ENCODE data around the gene ERGIC3.
A peak's percentile ranks its signal among the peaks of the same experiment; 100 is the strongest.

- no peak for TF ChIP-seq TCF7L2 (IDR thresholded peaks at IDR 0.05; ENCODE audit: borderline replicate concordance, low read depth, low read length)
- TF ChIP-seq, protein P1, sequence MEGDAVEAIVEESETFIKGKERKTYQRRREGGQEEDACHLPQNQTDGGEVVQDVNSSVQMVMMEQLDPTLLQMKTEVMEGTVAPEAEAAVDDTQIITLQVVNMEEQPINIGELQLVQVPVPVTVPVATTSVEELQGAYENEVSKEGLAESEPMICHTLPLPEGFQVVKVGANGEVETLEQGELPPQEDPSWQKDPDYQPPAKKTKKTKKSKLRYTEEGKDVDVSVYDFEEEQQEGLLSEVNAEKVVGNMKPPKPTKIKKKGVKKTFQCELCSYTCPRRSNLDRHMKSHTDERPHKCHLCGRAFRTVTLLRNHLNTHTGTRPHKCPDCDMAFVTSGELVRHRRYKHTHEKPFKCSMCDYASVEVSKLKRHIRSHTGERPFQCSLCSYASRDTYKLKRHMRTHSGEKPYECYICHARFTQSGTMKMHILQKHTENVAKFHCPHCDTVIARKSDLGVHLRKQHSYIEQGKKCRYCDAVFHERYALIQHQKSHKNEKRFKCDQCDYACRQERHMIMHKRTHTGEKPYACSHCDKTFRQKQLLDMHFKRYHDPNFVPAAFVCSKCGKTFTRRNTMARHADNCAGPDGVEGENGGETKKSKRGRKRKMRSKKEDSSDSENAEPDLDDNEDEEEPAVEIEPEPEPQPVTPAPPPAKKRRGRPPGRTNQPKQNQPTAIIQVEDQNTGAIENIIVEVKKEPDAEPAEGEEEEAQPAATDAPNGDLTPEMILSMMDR (tag by site-specific recombination; IDR thresholded peaks at IDR 0.05) = peak; percentile 76; the same call in 1 of the 2 replicates
- no peak for TF ChIP-seq ZNF624 (tag by site-specific recombination; IDR thresholded peaks at IDR 0.05)
- TF ChIP-seq ZNF274 (IDR thresholded peaks at IDR 0.05; ENCODE audit: low read length) = no peak
- no peak for TF ChIP-seq ZNF274 (tag by site-specific recombination; IDR thresholded peaks at IDR 0.05; ENCODE audit: borderline replicate concordance)
- no peak for TF ChIP-seq ZBTB21 (tag by site-specific recombination; IDR thresholded peaks at IDR 0.05)
- no peak for TF ChIP-seq HOXA7 (CRISPR knock-in tag; IDR thresholded peaks at IDR 0.05; ENCODE audit: borderline replicate concordance)
- TF ChIP-seq ZBTB10 (tag by site-specific recombination; IDR thresholded peaks at IDR 0.05) = peak; percentile 68
- TF ChIP-seq, protein P2, sequence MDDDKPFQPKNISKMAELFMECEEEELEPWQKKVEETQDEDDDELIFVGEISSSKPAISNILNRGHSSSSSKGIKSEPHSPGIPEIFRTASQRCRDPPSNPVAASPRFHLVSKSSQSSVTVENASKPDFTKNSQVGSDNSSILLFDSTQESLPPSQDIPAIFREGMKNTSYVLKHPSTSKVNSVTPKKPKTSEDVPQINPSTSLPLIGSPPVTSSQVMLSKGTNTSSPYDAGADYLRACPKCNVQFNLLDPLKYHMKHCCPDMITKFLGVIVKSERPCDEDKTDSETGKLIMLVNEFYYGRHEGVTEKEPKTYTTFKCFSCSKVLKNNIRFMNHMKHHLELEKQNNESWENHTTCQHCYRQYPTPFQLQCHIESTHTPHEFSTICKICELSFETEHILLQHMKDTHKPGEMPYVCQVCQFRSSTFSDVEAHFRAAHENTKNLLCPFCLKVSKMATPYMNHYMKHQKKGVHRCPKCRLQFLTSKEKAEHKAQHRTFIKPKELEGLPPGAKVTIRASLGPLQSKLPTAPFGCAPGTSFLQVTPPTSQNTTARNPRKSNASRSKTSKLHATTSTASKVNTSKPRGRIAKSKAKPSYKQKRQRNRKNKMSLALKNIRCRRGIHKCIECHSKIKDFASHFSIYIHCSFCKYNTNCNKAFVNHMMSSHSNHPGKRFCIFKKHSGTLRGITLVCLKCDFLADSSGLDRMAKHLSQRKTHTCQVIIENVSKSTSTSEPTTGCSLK (tag by site-specific recombination; IDR thresholded peaks at IDR 0.05) = no peak
- TF ChIP-seq ZBTB26 (tag by site-specific recombination; optimal IDR thresholded peaks at IDR 0.05) = peak; percentile 32
- TF ChIP-seq ZNF24 (tag by site-specific recombination; IDR thresholded peaks at IDR 0.05) = no peak
Measured at GRCh38 chr20:35541783-35542662, at the start of gene ERGIC3.

Measured in HEK293 (cell line).